ENCODE results near the gene RRP1.

Gene RRP1

DNA sequence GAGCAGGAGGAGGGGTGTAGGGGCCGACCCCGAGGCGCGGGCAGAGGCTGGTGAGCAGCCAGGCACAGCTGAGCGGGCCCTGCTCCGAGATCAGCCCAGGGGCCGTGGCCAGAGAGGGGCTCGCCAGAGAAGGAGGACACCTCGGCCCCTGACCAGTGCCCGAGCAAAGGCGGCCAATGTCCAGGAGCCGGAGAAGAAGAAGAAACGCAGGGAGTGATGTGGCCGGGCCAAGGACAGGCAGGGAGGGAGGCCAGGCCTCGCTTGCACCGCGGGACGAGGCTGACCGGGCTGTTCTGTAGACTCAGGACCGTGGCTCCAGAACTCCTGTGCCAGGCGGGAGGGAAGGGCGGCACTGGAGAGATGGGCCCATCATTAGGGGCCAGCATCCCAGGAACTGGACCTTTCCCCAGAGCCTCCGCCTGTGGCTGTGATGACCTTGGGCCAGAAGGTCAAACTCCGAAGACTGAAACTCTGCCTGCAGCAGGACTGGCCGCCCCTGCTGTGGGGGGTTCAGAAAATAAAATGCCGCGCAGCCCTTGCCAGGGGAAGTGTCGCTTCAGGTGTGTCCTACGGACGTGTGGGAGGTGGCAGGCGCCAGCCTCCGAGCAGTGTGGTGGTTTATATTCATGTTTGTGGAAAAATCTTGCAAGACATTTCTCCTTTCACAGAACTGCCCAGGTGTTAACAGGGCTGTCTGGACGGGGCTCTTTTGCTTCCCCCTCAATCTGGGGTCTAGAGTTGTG, 14.4 kb downstream of the RRP1 start:
- DNase-seq, result no peak

DNA sequence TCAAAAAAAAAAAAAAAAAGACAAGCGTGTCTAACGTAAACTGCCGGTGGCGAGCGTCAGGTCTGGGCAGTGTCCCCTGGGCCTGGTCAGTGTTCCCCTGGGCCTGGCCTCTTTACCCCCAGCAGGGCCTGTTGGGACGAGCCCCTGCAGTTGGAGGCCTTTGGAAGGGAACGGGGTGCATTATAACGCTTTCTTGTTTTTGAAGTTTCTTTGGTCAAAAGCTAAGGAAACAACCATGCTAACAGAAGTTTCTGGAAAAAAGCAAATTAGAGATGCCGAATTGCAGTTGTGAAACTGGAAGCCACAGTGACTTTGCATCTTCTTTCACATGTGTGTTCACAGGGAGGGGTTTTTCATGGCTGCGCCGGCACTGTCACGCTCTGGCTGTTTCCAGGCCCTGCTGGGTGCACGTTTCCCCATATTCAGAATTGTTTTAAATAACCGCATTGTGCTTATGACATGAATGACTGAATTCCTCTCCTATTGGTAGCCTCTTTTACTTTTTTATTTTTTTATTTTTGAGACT, 16.0 kb downstream of the RRP1 start:
- no peak for DNase-seq

DNA sequence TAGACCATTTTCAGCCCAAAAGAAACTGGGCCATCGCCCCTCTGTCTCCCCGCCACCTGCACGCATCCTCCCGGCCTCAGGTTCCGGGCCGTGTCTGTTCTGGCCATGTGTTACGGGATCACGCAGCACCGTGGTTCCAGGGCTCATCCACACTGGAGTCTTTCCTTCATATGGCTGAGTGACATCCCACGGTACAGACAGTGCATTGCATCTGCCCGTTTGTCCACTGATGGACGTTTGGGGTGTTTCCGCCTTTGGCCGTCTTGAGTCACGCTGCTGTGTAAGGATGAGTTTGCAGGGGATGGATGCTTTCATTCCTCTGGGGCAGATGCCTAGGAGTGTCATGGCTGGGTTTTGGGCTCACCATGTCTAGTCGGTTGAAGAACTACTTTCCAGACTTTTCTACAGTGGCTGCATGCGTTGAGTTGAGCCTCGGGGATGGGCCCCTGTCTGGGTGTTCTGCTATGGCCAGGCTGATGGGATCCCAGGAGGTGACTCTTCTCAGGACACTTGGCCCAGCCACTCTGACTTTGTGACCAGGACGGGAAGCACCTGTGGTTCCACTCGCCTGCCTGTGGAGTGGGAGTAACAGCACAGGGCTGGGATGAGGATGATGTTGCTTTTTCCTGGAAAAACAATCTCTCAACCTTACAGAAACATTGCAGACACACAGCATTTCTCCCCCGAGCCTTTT, 16.8 kb downstream of the RRP1 start:
- no peak for DNase-seq

DNA sequence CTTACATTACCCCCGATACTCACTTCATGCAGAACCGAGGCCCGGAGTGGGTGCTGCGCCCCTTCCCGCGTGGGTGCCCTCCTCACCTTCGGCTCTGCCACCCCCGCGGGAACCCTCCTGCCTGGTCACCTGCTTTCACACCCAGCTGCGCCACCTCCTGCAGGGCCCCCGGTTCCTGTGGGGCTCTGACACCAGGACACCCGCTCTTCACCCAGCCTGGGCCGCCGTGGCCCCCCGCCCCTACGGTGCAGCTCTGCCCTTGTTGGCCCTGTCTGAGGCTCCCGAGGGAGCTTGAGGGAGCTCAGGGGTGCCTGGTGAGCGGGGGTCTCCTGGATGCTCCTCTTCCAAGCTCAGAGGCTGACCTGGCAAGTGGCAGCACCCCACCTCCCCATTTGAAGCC, 19.0 kb downstream of the RRP1 start:
- no peak for DNase-seq

DNA sequence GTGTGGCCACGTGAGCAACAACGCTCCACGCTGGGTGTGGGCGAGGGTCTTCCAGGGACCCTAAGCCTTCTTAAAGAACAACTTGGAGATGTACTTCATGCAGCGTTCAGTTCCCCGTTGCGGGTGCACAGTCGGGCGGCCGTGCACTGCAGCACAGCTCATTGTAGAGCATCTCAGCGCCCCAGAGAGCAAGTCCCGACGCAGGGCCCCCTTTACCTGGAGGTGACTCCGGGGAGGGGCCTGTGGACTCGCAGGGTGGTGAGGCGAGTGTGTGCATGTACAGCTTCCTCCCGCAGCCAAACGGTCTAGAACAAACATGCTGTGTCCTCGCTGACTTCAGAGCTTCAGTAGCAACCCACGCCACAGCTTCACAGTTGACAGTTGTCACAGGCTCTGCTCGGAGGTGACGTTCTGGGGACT, 19.5 kb downstream of the RRP1 start:
- no peak for DNase-seq

DNA sequence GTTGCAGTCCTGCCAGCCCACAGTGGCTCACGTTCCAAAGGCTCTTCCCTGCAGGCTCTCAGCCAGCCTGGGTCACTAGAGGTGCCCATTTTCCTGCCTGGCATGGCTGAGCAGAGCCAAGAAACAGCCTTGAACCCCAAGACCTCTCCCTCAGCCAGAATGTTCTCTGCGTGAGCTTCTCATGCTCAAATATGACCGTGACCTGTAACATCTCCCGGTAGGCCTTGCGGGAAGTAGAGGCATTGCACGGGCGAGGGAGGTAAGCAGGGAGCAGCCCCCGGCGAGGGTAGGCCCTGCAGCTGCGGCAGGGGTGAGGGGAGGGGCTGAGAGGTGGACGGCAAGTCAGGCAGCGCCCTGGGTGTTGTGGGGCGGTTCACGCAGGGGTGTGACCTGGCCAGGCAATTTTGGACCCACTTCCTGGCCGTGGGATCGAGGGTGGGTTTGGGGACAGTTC, 20.0 kb downstream of the RRP1 start:
- no peak for DNase-seq

DNA sequence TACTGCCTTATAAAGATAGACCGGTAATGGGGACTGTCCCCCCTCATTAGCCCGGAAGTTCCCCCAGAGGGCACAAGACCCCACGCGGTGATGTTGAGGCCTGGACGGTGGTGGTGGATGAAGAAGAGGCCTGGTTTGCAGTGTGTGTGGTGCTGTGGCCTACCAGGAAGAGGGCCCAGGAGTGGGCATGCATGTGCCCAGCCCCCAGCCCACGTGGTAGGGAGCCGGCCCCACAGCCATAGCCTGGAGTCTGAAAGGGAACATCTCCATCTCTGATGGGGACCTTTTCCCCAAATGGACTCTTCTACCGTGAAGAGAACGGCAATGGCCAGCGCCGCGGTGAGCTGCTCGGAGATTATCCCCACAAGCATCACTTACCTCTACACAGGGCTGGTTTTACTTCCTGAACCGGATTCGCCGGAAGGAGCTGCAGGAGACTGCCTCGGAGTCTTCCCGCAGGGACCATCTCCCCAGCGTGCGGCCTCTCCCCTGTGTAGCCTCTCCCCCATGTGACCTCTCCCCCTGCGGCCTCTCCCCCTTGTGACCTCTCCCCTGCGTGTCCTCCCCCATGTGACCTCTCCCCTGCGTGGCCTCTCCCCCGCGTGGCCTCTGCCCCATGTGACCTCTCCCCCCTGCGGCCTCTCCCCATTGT, 20.6 kb downstream of the RRP1 start:
- DNase-seq, result no peak

DNA sequence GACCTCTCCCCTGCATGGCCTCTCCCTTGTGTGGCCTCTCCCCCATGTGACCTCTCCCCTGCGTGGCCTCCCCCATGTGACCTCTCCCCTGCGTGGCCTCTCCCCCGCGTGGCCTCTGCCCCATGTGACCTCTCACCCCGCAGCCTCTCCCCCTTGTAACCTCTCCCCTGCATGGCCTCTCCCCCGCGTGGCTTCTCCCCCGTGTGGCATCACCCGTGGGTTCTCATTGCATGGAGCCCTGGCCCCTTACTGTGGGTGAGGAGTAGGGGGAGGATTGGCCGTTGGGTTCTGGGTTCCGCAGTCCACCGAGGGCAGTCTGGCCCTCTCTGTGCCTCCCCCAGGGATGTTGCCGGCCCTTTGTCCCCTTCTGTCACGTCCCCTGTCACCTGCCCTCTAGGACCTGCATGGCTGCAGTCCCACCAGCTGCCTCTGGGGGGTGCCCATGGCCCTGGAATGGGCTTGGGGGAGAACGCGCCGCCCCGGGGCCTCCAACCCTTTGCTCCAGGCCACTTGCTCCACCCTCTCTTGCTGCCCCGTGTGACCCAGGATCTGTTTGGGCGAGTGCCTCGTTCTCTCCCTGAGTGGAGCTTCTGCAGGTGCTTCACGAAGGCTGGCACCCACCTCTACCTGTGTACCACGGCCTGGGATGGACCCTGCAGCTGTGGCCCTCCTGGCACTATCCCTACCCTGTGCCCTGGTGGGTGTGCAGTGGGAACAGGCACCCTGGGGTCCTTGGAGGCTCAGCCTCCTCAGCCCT, 21.3 kb downstream of the RRP1 start:
- DNase-seq, result peak; percentile 83

DNA sequence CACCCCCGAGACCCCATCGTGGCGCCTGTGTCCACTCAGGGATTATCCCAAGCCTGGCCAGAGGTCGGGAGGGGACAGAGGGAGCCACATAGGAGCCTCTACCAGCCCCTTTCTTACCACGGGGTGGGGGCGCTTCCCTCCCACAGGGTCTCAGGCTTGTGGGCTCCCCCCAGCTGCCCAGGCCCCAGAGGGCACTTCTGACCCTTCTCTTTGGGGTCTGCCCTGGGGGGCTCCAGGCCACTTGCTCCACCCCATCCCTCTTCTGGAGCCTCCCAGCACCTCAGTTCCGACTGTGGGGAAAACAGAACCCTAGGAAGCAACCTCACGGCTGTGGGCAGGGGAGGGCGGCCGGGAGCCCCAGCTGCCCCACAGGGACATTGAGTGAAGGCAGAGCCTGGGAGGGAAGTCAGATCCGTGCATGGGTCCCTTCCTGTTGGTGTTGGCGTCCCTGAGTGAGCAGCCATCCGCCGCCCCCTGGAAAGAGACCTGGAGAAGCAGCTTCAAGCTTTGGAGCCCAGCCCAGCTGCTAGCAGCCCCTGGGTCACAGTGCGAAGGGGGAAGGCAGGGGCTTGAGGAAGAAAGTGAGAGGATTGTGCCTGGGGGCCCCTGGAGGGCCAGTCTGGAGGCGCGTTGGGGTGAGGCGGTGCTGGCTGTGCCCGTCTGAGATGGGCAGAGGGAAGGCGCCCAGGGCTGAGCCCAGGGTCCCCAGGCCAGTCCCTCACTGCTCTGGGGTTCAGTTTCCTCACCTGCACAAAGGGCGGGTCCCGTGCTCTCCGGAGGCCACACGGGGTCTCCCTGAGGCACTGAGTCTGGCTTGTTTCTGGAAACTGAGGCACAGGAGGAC, 22.1 kb downstream of the RRP1 start:
- DNase-seq, result peak; percentile 33

DNA sequence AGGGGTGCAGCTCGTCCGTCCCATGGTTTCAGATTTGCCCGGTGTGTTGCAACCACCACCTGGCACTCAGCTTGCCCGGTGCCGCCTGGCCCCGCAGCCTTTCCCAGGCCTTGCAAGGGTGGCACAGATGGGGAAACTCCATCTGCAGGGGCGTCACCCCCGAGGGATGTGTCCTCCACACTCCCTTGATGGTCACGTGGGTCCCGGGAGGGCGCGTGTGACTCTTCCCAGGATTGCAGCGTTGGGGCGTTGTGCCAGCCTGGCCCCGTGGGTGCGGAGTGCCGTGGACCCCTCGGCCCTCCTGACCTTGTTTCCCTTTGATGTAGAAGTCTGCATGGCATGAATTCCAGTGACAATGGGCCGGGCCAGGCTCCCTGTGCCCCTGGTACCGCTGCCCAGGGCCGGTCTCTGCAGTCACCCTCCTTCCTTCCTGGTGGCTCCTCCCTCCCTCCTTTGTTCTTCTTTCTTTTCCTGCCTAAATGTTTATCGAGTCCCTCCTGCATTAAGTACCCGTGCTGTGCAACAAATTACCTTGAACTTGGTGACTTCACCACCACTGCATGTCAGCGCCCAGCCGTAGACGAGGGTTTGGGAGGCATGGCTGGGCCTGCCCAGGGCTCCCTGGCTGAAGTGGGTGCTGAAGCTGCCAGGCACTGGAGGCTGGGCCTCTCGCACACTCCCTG, 22.9 kb downstream of the RRP1 start:
- DNase-seq, result peak; percentile 83

DNA sequence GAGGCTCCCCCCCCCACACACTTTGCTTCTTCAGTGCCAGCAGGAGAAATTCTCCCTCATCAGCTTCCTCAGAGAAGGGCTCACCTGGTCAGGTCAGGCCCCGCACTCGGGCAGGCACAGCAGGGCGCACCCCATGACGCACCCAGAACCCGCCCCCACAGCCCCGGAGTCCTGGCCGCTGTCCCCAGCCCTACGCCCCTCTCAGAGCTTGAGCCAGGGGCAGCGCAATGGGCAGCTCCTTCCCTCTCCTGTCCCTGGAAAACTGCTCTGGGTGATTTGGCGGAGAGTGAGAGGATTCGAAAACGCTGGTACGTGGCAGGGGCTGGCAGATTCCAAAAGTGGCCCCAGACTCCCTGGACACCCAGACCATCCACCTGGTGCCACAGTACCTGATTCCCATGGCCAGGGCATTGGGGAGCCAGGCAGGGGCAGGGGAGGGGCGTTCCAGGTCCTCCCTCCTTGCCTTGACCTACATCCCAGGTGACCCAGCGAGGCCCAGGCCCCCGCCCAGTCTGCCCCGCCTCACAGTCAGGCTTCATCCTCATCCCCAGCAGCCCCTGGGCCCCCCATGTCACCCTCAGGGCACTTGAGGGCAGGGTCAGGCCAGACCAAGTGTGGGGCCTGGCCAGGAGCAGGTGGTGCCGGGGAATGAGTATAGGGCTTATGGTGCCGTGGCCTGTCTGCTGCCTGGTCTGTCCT, 23.7 kb downstream of the RRP1 start:
- no peak for DNase-seq

DNA sequence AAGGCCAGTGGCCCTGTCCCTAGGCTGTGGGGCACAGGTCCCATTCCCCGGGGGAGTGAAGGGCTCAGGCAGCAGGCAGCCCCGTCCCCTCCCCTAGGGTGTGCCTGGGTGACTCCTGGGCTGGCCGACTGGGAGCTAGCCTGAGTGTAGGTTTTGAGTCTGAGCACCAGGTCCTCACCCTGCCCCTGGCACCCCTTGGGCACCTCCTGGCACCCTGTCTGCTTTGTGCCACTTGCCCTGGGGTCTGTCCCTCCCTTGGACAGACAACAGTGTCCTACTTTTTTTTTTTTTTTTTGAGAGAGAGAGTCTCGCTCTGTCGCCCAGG, 24.2 kb downstream of the RRP1 start:
- DNase-seq, result no peak

DNA sequence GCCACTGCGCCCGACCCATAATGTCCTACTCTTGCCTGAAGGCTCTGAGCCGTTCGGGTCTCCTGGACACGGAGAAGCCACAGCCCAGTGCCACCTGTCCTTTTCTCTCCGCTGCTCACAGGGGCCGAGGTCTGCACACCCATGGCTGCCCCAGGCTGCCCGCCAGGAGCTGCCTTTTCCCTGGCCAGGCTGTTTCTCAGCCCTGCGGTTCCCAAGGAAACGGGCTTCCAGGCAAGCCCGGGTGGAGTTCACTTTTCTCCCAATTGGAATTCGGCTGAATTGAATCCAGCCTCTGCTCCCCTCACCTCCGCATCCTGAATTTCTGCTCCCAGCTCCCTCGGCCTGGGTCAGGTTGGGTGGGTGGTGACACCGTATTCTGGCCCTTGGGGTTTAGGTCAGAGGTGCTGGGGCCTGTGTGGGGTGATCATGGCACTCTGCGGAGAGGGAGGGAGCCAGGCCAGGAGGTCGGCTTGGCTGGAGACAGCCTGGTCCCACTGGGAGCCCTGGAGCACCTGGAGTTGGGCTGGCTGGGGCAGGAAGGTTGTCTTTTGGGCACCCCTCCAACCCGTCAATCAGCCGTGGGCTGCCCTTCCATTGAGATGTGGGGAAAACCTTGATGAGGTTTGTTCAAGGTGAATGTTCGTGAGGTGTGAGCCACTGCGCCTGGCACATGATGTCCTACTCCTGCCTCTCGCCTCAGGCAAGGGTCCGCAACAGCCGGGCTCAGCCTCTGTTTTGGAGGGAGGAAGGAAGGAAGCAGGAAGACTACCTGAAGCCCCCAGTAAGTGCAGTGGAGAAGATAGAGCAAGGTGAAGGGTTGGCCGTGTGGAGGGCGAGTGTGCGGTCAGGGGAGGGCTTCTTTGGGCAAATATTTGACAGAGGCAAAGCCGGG, 25.1 kb downstream of the RRP1 start:
- DNase-seq, result no peak

DNA sequence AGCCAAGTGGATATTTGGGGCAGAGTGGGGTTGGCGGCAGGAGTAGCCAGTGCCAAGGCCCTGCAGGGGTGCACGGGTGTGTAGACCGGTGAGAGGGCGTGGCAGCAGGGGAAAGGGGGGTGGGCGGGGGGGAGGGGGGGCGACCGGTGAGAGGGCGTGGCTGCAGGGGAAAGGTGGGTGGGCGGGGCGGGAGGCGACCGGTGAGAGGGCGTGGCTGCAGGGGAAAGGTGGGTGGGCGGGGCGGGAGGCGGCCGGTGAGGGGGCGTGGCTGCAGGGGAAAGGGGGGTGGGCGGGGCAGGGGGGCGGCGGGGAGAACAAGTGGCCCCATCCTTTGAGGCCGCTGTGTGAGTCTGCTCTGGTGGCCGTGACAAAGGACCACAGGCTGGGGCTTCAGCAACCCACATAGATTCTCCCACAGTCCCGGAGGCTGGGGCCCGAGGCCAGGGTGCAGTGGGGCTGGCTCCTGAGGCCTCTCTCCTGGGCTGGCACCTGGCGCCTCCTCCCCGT, 25.8 kb downstream of the RRP1 start:
- no peak for DNase-seq

DNA sequence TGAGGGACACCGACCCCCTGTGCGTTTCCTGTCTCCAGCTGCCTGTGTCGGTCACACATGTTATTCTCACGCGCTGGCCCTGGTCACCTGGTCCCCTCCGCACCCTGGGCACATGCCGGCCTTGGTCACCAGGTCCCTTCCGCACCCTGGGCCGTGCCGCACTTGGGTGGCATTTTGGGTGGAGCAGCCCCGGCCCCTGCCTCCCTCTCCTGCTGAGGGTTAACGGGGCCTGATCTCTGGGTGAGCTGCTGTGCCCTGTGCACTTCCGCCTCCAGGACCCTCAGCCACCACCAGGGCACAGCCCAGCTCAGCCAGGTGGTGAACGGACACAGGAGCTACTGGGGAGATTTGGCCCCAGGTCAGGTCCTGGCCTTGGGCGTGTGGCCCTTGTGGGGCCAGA, 26.6 kb downstream of the RRP1 start:
- no peak for DNase-seq

DNA sequence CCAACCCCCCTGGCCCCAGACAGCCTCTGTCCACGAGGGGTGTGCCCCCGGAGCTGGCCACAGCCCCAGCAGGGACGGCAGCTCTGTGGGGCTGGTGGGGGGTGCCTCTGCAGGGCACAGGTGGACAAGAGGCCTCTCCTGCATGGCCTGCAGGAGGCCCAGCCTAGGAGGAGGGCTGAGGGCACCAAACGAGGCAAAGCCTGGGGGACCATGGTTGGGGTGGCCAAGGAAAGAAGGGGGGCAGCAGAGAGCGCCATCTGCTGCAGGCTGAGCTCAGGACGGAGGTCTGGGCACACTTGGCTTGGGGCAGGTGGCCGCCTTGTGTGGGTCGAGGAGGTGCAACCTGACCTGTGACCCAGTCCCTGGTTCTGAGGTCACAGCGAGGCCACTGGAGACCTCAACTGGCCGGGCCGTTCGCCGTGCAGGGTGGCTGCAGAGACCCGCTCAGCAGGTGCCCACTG, 27.3 kb downstream of the RRP1 start:
- DNase-seq, result no peak

DNA sequence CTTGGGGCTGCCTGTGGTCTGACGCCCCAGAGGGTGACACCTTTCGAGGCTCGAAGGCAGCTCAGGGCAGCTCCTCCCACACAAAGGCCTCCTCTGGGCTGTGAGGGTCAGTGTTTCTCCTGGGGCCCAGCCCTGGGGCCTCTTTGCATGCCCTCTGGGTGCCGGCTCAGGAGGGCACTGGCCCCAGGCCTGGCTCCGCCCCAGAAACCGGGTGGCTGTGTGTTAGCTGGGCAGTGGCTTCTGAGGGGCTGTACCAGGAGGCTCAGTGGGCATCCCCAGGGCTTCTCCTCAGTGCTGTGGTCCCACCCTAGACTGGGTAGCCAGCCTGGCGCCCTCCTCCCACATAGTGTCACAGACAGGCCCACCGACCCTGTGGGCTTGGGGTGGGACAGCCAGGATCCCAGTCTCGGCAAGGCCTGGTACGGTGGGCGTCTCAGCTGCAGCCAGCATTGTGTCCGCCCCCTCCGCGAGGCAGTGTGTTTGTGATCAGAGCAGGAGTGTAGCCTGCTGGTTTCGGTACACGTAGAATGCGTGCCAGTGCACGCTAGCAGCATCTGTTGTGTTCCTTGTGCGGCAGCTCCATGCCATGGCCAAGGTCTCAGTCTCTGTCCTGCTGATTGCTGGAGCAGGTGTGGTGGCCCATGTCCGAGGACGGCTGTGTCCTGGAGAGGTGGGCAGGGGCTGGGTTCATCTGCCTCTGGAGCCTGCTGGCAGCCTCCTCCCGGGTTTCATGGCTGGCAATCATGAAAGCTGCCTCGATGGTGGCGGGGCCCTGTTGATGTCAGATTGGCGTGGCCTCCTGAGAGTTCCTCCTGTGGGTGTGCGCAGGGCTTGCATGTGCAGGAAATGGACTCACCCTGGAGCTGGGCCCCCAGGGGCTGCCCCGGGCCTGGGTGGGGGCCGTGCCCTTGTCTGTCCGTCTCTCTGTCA, 28.0 kb downstream of the RRP1 start:
- DNase-seq, result peak; percentile 64

DNA sequence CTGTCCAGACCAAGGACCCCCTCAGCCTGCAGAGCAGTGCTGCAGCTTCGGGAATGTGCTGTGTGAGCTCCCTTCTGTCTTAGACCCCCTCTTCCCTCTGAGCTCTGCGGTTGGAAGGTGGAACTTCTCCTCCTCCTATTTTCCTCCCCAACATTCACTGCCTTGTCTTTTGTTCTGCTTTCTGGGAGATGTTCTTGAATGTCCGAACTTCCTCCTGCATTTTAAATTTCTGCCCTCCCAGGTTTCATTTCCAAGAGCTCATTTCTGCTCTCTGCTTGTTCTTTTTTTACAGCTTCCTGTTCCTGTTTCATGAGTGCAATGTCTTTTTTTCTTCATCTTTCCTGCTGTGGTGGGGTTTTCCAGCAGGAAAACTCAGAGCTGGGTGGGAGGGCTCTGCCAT, 29.3 kb downstream of the RRP1 start:
- no peak for DNase-seq

All from NCI-H1694 (cell line).